ENCODE results near the gene ARHGAP42.

ARHGAP42 gene

DNA sequence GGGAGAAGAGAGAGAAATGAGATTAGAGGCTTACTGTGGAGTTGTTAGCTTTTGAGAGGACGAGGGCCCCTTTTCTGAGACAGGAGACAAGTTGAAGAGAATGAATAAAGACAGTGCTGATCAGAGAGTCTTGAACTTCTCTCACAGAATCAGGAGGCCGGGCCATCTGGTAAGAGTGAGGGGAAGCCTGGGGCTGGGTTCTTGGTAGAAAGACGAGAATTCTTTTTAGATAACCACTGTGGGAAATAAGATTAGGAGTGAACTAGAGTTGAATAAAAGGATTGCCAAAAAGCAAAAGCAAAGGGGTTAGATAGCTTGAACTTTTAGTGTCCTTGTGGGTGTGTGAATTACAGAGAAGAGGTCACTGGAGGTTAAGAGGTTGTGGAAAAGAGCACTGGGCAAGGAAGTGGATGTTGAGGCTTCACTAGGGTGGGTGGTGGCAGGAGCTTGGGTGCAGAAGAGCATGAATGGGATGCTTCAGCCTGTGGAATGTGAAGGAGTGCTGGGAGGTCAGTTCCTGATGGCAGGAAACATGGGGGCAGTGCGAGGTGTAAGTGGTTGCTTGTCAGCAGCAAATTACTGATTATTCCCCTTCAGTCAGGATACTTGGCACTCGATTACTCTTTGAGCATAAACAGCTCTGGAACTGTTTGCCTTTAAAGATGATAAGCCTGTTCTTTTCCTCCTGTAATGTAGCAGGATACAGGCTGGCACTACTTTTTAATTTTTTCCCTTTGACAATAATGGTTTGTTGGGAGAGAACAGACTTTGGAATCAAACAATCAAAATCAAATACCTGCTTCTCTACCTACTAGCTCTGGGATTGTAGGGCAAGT is 98.3 kb downstream of the ARHGAP42 start:
- DNase-seq (ENCODE audit: low read depth in 1 of 2, low spot score in 1 of 2) = no peak
- in situ Hi-C loops (cut with HindIII; ENCODE audit: low pct_unique_long_range_greater_than_20kb, low sequenced_read_pairs) = no loop called here
- TF ChIP-seq JUND (IDR thresholded peaks at IDR 0.05; ENCODE audit: low read depth) = no peak

- no peak for TF ChIP-seq JUND (IDR thresholded peaks at IDR 0.05; ENCODE audit: low read depth)
- in situ Hi-C loops (cut with HindIII; ENCODE audit: low pct_unique_long_range_greater_than_20kb, low sequenced_read_pairs) = no loop called here
- no peak for DNase-seq (ENCODE audit: low read depth in 1 of 2, low spot score in 1 of 2)
These were observed 101.6 kb downstream of the ARHGAP42 start for GRCh38 chr11:100788561-100789295.

GRCh38 chr11:100789500-100789899 is 102.4 kb downstream of the ARHGAP42 start:
- no peak for TF ChIP-seq JUND (IDR thresholded peaks at IDR 0.05; ENCODE audit: low read depth)
- peak in 1 of 2 experiments; percentile 27 for DNase-seq (ENCODE audit: low read depth in 1 of 2, low spot score in 1 of 2)
- in situ Hi-C loops (cut with HindIII; ENCODE audit: low pct_unique_long_range_greater_than_20kb, low sequenced_read_pairs) = no loop called here

- no peak for TF ChIP-seq JUND (IDR thresholded peaks at IDR 0.05; ENCODE audit: low read depth)
- in situ Hi-C loops (cut with HindIII; ENCODE audit: low pct_unique_long_range_greater_than_20kb, low sequenced_read_pairs) = no loop called here
These were observed 103.0 kb downstream of the ARHGAP42 start for GRCh38 chr11:100790073-100790472.

DNA sequence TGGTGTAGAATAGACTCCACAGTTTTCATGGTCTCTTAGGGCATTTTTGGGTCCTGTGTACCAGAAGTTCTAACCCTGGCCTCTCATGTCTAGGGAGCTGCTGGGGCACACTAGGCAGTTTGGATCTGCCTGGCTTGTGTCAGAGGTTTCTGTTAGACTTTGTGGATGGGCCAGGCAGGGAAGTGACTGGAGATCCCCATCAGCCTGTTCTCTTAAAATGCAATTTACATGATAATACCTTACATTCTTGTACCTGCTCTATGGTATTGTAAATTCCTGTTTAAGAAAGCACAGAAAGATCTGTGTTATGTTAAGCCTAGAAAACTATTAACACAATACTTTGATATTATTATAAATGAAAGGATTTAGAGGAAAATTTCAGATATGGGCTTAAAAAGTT is 104.0 kb downstream of the ARHGAP42 start:
- no peak for DNase-seq (ENCODE audit: low read depth in 1 of 2, low spot score in 1 of 2)
- in situ Hi-C loops (cut with HindIII; ENCODE audit: low pct_unique_long_range_greater_than_20kb, low sequenced_read_pairs) = no loop called here
- TF ChIP-seq JUND (IDR thresholded peaks at IDR 0.05; ENCODE audit: low read depth) = no peak

More at GRCh38 chr11:100790073-100790472, 103.0 kb downstream of the ARHGAP42 start:
- no peak for DNase-seq (ENCODE audit: low read depth in 1 of 2, low spot score in 1 of 2)

- TF ChIP-seq JUND (IDR thresholded peaks at IDR 0.05; ENCODE audit: low read depth) = no peak
- peak in 1 of 2 experiments; percentile 21 for DNase-seq (ENCODE audit: low read depth in 1 of 2, low spot score in 1 of 2)
- in situ Hi-C loops (cut with HindIII; ENCODE audit: low pct_unique_long_range_greater_than_20kb, low sequenced_read_pairs) = no loop called here
These were observed 104.8 kb downstream of the ARHGAP42 start for GRCh38 chr11:100791860-100792259.

GRCh38 chr11:100793525-100793924 is 106.4 kb downstream of the ARHGAP42 start:
- TF ChIP-seq JUND (IDR thresholded peaks at IDR 0.05; ENCODE audit: low read depth) = no peak
- in situ Hi-C loops (cut with HindIII; ENCODE audit: low pct_unique_long_range_greater_than_20kb, low sequenced_read_pairs) = no loop called here
- DNase-seq (ENCODE audit: low read depth in 1 of 2, low spot score in 1 of 2) = no peak

DNA sequence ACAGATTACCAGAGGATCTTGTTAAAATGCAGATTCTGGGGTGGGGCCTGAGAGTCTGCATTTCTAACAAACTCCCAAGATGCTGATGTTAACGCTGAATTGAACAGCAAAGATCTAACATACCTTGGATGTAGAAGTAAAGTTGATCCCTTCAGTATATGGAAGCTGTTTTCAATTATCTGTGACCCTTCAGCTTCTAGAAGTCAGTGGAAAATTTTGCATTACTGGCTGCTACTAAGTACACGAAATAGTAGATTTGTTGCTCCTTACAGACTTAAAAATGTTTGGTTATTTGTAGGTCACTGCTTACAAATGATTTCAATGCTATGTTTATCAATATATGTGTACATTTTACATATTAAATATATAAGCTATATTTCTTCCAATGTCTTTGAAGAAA is 107.4 kb downstream of the ARHGAP42 start:
- no peak for TF ChIP-seq JUND (IDR thresholded peaks at IDR 0.05; ENCODE audit: low read depth)
- in situ Hi-C loops (cut with HindIII; ENCODE audit: low pct_unique_long_range_greater_than_20kb, low sequenced_read_pairs) = no loop called here
- no peak for DNase-seq (ENCODE audit: low read depth in 1 of 2, low spot score in 1 of 2)

- TF ChIP-seq JUND (IDR thresholded peaks at IDR 0.05; ENCODE audit: low read depth) = no peak
- in situ Hi-C loops (cut with HindIII; ENCODE audit: low pct_unique_long_range_greater_than_20kb, low sequenced_read_pairs) = no loop called here
- no peak for DNase-seq (ENCODE audit: low read depth in 1 of 2, low spot score in 1 of 2)
These were observed 112.4 kb downstream of the ARHGAP42 start for GRCh38 chr11:100799445-100799844.

DNA sequence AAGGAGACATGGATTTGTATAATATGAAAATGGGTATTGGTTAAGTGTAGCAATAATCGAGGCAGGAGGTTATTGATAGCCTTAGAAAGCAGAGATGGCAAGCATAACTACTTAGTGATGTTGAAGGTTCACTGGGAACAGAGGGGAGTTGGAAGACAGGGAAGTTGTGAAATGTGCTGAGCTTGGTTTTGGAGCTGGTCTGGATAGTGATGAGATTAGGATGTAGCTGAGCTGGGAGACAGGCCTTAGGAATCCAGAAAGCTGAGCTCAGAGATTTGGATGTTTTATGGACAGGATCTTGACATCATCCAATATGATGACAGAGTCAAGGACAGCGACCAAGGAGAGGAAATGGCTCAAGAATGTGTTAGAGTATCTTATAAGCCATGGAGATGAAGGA is 113.1 kb downstream of the ARHGAP42 start:
- in situ Hi-C loops (cut with HindIII; ENCODE audit: low pct_unique_long_range_greater_than_20kb, low sequenced_read_pairs) = no loop called here
- no peak for TF ChIP-seq JUND (IDR thresholded peaks at IDR 0.05; ENCODE audit: low read depth)
- DNase-seq (ENCODE audit: low read depth in 1 of 2, low spot score in 1 of 2) = no peak

- no peak for DNase-seq (ENCODE audit: low read depth in 1 of 2, low spot score in 1 of 2)
- in situ Hi-C loops (cut with HindIII; ENCODE audit: low pct_unique_long_range_greater_than_20kb, low sequenced_read_pairs) = no loop called here
- TF ChIP-seq JUND (IDR thresholded peaks at IDR 0.05; ENCODE audit: low read depth) = no peak
These were observed 114.3 kb downstream of the ARHGAP42 start for GRCh38 chr11:100801225-100801999.

- no peak for DNase-seq (ENCODE audit: low read depth in 1 of 2, low spot score in 1 of 2)
- no peak for TF ChIP-seq JUND (IDR thresholded peaks at IDR 0.05; ENCODE audit: low read depth)
- in situ Hi-C loops (cut with HindIII; ENCODE audit: low pct_unique_long_range_greater_than_20kb, low sequenced_read_pairs) = no loop called here
These were observed 118.6 kb downstream of the ARHGAP42 start for GRCh38 chr11:100805506-100806199.
